Epithelial cell of esophagus (primary cell): Measurements from ENCODE around the gene SALL3.
"Not testable (repeated sequence)": the region's sequence is repeated elsewhere in the genome, so short reads cannot be mapped to it uniquely, and the experiment has no call there.

ENCODE experiments used
- DNase-seq: peaks from one replicate; pipeline ENCODE4 v3.0.0; 2010; ENCODE audit warnings: low read depth
- H3K4me3 ChIP-seq: 2 replicates; pipeline ENCODE4 v1.5.1; 2011; ENCODE audit warnings: mild to moderate bottlenecking, low read length, control low read depth
- TF ChIP-seq, protein P1 (sequence below): IDR thresholded peaks from 2 replicates; pipeline ENCODE4 v1.5.1; 2011; ENCODE audit warnings: low read depth, mild to moderate bottlenecking, low read length, control low read depth, inconsistent platforms; ENCODE audit not compliant: insufficient read depth; ENCODE audit errors: missing control alignments

Gene SALL3

DNA sequence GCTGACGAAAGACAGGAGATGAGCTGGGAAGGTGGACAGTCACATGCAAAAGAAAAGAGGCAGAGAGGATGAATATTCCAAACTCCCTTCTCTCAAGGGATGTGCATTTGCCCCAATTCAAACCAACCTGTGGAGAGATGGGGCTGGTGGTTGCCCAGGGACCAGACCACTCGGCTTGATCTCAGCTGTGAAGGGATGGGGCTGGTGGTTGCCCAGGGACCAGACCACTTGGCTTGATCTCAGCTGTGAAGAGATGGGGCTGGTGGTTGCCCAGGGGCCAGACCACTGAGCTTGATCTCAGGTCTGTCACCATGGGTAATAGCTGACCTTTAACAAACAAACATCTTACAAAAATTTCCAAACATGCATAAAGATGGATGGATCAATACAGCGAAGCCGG, 42.5 kb upstream of the SALL3 start:
- no peak overlapping the region for H3K4me3 ChIP-seq
- no peak for DNase-seq
- TF ChIP-seq, protein P1, sequence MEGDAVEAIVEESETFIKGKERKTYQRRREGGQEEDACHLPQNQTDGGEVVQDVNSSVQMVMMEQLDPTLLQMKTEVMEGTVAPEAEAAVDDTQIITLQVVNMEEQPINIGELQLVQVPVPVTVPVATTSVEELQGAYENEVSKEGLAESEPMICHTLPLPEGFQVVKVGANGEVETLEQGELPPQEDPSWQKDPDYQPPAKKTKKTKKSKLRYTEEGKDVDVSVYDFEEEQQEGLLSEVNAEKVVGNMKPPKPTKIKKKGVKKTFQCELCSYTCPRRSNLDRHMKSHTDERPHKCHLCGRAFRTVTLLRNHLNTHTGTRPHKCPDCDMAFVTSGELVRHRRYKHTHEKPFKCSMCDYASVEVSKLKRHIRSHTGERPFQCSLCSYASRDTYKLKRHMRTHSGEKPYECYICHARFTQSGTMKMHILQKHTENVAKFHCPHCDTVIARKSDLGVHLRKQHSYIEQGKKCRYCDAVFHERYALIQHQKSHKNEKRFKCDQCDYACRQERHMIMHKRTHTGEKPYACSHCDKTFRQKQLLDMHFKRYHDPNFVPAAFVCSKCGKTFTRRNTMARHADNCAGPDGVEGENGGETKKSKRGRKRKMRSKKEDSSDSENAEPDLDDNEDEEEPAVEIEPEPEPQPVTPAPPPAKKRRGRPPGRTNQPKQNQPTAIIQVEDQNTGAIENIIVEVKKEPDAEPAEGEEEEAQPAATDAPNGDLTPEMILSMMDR = no peak

DNA sequence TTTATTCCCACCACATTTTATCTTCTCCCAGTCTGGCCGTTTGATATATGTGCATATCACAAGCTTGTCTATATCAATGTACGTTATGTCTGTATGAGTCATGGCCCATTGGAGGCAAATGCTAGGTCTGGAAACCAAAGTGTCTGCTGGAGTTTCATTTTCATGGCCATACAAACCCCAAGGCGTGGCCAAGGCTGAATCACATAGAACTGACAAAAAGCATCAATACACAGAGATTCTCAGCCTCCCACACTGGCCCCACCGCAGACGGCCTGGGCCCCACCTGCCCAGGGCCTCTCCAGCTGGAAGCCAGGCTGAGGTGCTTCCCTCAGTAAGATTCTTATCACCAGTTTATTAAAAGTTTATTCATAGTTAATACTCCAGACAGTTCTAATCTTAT, 40.5 kb upstream of the SALL3 start:
- no peak overlapping the region for H3K4me3 ChIP-seq
- no peak for DNase-seq
- TF ChIP-seq, protein P1 = no peak

DNA sequence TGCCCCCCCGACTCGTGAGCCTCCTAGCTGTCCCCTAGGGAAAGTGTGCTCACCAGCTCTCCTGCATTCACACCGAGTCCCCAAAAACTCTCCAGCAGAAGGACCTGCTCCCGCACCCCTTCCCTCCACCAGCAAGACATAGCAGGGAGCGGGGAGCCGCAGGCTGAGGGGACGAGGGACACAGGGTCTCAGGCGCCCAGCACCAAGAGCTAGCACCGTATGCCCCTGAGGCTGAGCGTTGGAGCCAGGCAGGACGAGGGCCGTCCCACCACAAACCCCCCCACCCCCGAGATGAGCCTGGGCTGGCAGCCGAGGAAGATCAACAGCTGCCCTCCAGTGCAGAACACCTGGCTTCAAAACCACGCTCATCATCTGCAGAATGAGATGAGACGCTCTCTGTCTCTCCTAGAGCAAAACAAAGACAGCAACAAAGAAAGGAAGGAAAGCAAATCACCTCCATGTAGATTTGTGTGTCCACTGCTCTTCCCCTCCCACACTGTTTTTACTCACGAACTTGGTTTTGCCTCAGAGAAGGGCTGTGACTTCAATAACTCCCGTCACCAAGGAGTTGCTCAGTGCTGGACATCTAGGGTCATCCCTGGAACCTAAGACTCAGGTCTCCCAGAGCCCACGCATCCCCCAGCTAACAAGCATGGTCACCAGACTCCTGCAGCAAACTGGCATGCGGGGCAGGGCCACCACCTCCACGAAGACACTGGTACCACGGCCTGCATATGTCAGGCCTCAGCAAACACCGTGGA, 39.7 kb upstream of the SALL3 start:
- TF ChIP-seq, protein P1 = no peak
- no peak overlapping the region for H3K4me3 ChIP-seq
- no peak for DNase-seq

DNA sequence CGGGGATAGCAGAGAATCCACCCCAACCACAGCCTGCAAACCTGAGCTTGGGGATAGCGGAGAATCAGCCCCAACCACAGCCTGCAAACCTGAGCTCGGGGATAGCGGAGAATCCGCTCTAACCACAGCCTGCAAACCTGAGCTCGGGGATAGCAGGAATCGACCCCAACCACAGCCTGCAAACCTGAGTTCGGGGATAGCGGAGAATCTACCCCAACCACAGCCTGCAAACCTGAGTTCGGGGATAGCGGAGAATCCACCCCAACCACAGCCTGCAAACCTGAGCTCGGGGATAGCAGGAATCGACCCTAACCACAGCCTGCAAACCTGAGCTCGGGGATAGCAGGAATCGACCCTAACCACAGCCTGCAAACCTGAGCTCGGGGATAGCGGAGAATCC, 37.4 kb upstream of the SALL3 start:
- H3K4me3 ChIP-seq, DNase-seq: not testable (repeated sequence)

DNA sequence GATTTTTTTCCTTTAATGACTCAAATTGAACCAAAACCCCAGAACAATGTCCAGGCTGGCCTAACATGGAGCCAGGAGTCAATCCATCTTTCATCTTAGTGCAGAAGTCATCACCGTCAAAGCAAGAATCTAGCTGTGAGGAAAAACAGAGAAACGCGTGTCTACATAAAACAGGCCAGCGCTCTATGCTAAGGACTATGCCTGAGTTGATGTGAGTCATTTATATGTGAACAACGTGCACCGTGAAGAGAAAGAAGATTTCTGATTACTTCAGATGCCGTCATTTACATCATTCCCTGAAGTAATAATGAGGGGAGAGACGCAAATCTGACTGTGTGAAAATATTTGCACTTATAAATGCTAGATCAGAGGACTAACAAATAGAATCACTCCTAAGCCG, 34.0 kb upstream of the SALL3 start:
- H3K4me3 ChIP-seq = no peak overlapping the region
- TF ChIP-seq, protein P1 = no peak
- no peak for DNase-seq

DNA sequence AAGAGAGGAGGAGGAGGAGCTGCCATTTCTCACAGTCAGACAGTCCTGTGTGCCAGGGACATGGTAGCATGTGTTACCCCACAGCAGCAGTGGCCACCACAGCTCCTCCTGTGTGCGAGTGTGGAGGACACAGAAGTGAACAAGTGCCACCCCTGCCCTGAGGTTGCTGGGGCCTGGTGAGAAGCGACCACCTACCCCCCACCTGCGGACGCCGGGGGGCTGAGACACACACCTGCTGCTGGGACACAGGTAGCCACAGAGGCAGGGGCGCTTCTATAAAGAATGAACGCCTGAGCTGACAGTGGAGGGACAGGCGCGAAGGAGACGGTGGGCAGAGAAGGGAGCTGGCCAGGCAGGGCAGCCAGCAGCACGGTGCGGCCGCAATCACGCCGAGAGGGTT, 32.3 kb upstream of the SALL3 start:
- TF ChIP-seq, protein P1 = no peak
- DNase-seq = no peak
- no peak overlapping the region for H3K4me3 ChIP-seq

DNA sequence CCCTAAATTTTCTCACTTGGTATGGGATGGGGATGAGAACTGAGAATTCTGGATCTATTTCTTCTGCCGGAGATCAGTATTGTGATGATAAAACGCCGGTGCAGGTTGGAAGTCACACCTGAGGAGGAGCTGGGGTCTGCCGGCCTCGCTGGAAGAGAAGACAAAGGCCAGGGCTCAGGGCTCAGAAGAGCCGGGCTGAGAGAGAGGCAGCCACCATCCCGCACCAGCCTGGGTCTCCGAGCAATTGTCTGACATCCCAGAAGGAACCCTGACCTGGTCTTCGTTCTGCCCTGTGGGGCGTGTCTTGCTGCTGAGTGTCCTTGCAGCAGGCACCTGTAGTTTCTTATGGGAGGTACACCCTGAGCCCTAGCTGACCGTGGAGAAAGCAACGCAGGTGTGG, 31.4 kb upstream of the SALL3 start:
- no peak for DNase-seq
- TF ChIP-seq, protein P1 = no peak

More for the DNA sequence above, 31.4 kb upstream of the SALL3 start:
- no peak overlapping the region for H3K4me3 ChIP-seq
